AG09319 (cell line): ENCODE measurements around the gene CDH18.

Source experiments
- DNase-seq: peaks from one replicate; pipeline ENCODE4 v3.0.0-alpha.2; 2010; ENCODE audit warnings: low read depth; ENCODE audit errors: extremely low read depth
- TF ChIP-seq, protein P1 (sequence below): IDR thresholded peaks from 2 replicates; pipeline ENCODE4 v1.5.1; 2011; ENCODE audit warnings: low read depth, mild to moderate bottlenecking, inconsistent platforms, low read length, moderate library complexity

Gene CDH18, protein sequence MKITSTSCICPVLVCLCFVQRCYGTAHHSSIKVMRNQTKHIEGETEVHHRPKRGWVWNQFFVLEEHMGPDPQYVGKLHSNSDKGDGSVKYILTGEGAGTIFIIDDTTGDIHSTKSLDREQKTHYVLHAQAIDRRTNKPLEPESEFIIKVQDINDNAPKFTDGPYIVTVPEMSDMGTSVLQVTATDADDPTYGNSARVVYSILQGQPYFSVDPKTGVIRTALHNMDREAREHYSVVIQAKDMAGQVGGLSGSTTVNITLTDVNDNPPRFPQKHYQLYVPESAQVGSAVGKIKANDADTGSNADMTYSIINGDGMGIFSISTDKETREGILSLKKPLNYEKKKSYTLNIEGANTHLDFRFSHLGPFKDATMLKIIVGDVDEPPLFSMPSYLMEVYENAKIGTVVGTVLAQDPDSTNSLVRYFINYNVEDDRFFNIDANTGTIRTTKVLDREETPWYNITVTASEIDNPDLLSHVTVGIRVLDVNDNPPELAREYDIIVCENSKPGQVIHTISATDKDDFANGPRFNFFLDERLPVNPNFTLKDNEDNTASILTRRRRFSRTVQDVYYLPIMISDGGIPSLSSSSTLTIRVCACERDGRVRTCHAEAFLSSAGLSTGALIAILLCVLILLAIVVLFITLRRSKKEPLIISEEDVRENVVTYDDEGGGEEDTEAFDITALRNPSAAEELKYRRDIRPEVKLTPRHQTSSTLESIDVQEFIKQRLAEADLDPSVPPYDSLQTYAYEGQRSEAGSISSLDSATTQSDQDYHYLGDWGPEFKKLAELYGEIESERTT

GRCh38 chr5:19987612-19988361 lies at the start of gene CDH18:
Gene CDH18, minus strand, starts transcription at chr5:19988200. Its CDS starts 149,214 bp downstream, at chr5:19838986.
- DNase-seq = no peak
- TF ChIP-seq, protein P1, sequence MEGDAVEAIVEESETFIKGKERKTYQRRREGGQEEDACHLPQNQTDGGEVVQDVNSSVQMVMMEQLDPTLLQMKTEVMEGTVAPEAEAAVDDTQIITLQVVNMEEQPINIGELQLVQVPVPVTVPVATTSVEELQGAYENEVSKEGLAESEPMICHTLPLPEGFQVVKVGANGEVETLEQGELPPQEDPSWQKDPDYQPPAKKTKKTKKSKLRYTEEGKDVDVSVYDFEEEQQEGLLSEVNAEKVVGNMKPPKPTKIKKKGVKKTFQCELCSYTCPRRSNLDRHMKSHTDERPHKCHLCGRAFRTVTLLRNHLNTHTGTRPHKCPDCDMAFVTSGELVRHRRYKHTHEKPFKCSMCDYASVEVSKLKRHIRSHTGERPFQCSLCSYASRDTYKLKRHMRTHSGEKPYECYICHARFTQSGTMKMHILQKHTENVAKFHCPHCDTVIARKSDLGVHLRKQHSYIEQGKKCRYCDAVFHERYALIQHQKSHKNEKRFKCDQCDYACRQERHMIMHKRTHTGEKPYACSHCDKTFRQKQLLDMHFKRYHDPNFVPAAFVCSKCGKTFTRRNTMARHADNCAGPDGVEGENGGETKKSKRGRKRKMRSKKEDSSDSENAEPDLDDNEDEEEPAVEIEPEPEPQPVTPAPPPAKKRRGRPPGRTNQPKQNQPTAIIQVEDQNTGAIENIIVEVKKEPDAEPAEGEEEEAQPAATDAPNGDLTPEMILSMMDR = no peak

DNA sequence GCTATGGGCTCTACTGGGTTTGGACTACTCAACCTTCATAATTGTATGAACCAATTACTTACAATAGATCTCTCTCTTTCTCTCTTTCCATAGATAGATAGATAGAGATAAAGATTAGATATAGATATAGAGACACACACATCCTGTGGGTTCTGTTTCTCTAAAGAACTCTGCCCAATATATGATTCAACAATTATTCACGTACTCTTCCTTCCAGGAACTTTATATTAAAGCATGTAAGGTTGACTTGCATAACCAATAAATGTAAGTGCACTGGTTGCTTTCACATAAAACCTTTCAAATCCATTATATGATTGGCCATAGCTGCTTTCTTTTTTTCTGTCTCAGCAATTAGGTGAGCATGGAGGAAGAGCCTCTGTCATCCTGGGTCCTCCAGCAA lies 46.7 kb upstream of the CDH18 start:
- DNase-seq = no peak
- TF ChIP-seq, protein P1 = no peak

DNA sequence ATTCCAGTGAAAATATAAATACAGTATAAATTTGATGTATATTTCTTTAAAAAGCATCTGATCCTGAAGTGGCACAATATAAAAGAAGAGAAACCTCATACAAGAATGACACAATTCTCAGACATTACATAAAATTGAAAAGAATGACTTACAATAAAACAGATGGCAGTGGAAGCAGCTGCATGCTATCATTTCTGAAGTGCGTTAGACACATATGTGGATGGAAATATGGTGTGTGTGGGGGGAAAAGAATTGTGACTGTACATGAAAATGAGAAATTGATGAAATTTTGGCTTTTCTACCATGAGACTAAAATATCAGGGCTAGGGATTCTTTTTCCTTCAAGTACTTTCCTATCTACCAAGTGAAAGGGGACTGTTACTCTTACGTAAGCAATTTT lies 45.9 kb upstream of the CDH18 start:
- no peak for DNase-seq
- TF ChIP-seq, protein P1 = no peak

DNA sequence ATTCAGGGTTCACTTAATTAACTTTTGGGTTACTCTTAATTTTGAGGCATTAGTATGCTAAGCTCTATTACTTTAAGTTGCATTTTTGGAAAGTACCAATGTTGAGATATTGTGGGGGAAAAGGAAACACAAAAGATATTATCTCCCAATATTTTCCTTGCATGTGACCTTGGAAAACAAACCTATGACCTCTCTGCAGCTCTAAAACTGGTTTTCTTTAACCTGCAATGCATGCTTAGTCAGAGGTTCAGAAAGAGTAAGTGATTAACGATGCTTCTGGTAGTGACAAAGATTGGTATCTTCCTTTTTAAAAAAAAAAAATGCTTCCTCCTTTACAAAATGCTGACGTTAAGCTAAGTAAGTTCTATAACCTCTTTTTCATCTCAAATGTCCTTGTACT lies 44.9 kb upstream of the CDH18 start:
- TF ChIP-seq, protein P1 = no peak
- DNase-seq = no peak

DNA sequence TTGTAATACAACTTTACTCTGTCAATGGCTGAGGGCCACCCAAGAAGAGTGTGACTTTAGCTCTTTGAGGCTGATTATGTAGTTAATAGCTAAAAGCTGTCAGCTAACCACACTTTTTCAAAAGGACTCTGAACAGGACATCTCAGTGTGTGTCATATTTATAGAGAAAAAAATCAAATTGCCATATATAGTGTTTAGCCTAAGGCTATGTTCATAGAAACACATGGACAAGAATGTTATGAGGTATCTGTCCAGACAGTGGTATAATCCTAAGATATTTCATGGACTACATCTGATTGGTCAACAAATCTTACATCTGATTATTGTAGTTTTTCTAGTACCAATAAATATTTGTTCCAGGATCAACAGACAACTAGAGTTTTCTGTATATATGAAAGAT lies 42.1 kb upstream of the CDH18 start:
- TF ChIP-seq, protein P1 = no peak
- no peak for DNase-seq

- TF ChIP-seq, protein P1 = no peak
- DNase-seq = no peak
These were observed 41.3 kb upstream of the CDH18 start for GRCh38 chr5:20029266-20029665.
